GM23338 (cell line): ENCODE data around the gene AIG1. TPM values are rescaled to one million over a fixed set of nuclear protein-coding genes. Genes with fewer than 3 reads are reported as not detected.

Experiments used
- ATAC-seq: fragments of 200-7000 bp; cut with Tn5 transposase; 3 replicates; pipeline ENCODE4 v1.9.1; 2020
- DNase-seq: peaks from one replicate; pipeline ENCODE4 v3.0.0-alpha.2; 2015; ENCODE audit warnings: low spot score
- H2AFZ ChIP-seq: fragments of 200-600 bp; sonication (generic); 2 replicates; pipeline ENCODE4 v1.8.0; 2016; ENCODE audit warnings: antibody characterized with exemption, mild to moderate bottlenecking, moderate library complexity
- H3F3A ChIP-seq: fragments of 200-600 bp; sonication (generic); replicated peaks from 2 replicates; pipeline ENCODE4 v1.8.0; 2017; ENCODE audit warnings: antibody characterized with exemption, mixed run types, low read depth
- H3K27ac ChIP-seq: fragments of 200-600 bp; sonication (generic); 2 replicates; pipeline ENCODE4 v1.6.1; 2016; ENCODE audit warnings: low read depth
- H3K27me3 ChIP-seq: fragments of 200-600 bp; sonication (generic); 2 replicates; pipeline ENCODE4 v1.8.0; 2016; ENCODE audit warnings: mild to moderate bottlenecking, mixed run types, moderate library complexity; ENCODE audit not compliant: insufficient read depth
- H3K36me3 ChIP-seq: fragments of 200-600 bp; sonication (generic); 2 replicates; pipeline ENCODE4 v1.8.0; 2016; ENCODE audit warnings: mild to moderate bottlenecking; ENCODE audit not compliant: insufficient read depth
- H3K4me1 ChIP-seq: fragments of 200-600 bp; sonication (generic); 2 replicates; pipeline ENCODE4 v1.8.0; 2016; ENCODE audit warnings: mild to moderate bottlenecking, moderate library complexity; ENCODE audit not compliant: insufficient read depth
- H3K4me2 ChIP-seq: fragments of 200-600 bp; sonication (generic); 2 replicates; pipeline ENCODE4 v1.7.1; 2017; ENCODE audit warnings: mixed run types
- H3K4me3 ChIP-seq: fragments of 200-600 bp; sonication (generic); 2 replicates; pipeline ENCODE4 v1.6.1; 2016; ENCODE audit warnings: mixed run types
- H3K79me2 ChIP-seq: fragments of 200-600 bp; sonication (generic); replicated peaks from 2 replicates; pipeline ENCODE4 v1.8.0; 2017; ENCODE audit warnings: mild to moderate bottlenecking; ENCODE audit not compliant: insufficient read depth
- H3K9me2 ChIP-seq: fragments of 200-600 bp; sonication (generic); 2 replicates; pipeline ENCODE4 v1.8.0; 2017; ENCODE audit not compliant: insufficient read depth
- H4K20me1 ChIP-seq: fragments of 200-600 bp; sonication (generic); replicated peaks from 2 replicates; pipeline ENCODE4 v1.8.0; 2017; ENCODE audit warnings: mild to moderate bottlenecking; ENCODE audit not compliant: insufficient read depth
- H3K27ac Mint-ChIP-seq: 2 replicates; pipeline ENCODE4 v1.8.0; 2020; ENCODE audit warnings: inconsistent platforms, mild to moderate bottlenecking, moderate library complexity, mixed read lengths
- H3K27me3 Mint-ChIP-seq: 3 replicates; pipeline ENCODE4 v1.8.0; 2022; ENCODE audit warnings: low read depth, mild to moderate bottlenecking, moderate library complexity, mixed read lengths, inconsistent platforms; ENCODE audit not compliant: insufficient read depth, poor library complexity
- H3K36me3 Mint-ChIP-seq: 3 replicates; pipeline ENCODE4 v1.8.0; 2021; ENCODE audit warnings: low read depth, mild to moderate bottlenecking, inconsistent platforms, moderate library complexity, mixed read lengths
- H3K4me1 Mint-ChIP-seq: 3 replicates; pipeline ENCODE4 v1.8.0; 2020; ENCODE audit warnings: mild to moderate bottlenecking, inconsistent platforms, mixed read lengths
- H3K4me3 Mint-ChIP-seq: 3 replicates; pipeline ENCODE4 v1.8.0; 2021; ENCODE audit warnings: moderate library complexity, mild to moderate bottlenecking, inconsistent platforms, mixed read lengths
- H3K9me3 Mint-ChIP-seq: 3 replicates; pipeline ENCODE4 v1.8.0; 2020; ENCODE audit warnings: moderate library complexity, mild to moderate bottlenecking, inconsistent platforms, mixed read lengths
- CREB1 ChIP-seq: fragments of 250-450 bp; sonication (Bioruptor Pico); IDR thresholded peaks from 2 replicates; pipeline ENCODE4 v1.5.0; 2020; ENCODE audit warnings: low read depth, mild to moderate bottlenecking, moderate library complexity
- CTCF ChIP-seq, 2 experiments: fragments of 200-600 bp in 1 of 2; sonication (generic) in 1 of 2; conservative IDR thresholded peaks; 2 replicates each; pipeline versions ENCODE4 v1.5.1 to v1.6.1; 2016 to 2017; ENCODE audit warnings: antibody characterized with exemption in 2 of 2, low read depth in 2 of 2, mild to moderate bottlenecking in 2 of 2, moderate library complexity in 1 of 2
- ETS1 ChIP-seq: IDR thresholded peaks from 2 replicates; pipeline ENCODE4 v1.6.1; 2016; ENCODE audit warnings: antibody characterized with exemption
- EZH2 ChIP-seq: fragments of 200-600 bp; sonication (generic); IDR thresholded peaks from one replicate; pipeline ENCODE4 v1.8.0; 2017; ENCODE audit warnings: antibody characterized with exemption, mild to moderate bottlenecking, low read depth; ENCODE audit not compliant: unreplicated experiment
- EZH2phosphoT487 ChIP-seq: fragments of 200-600 bp; sonication (generic); IDR thresholded peaks from one replicate; pipeline ENCODE4 v1.8.1; 2018; ENCODE audit warnings: antibody characterized with exemption; ENCODE audit not compliant: unreplicated experiment
- JUNB ChIP-seq: IDR thresholded peaks from one replicate; pipeline ENCODE4 v1.6.1; 2016; ENCODE audit warnings: antibody characterized with exemption; ENCODE audit not compliant: unreplicated experiment
- NANOG ChIP-seq: IDR thresholded peaks from 2 replicates; pipeline ENCODE4 v1.6.1; 2016; ENCODE audit warnings: antibody characterized with exemption, borderline replicate concordance
- POLR2AphosphoS5 ChIP-seq: IDR thresholded peaks from 2 replicates; pipeline ENCODE4 v1.6.1; 2016; ENCODE audit warnings: antibody characterized with exemption, low read depth
- REST ChIP-seq: IDR thresholded peaks from one replicate; pipeline ENCODE4 v1.6.1; 2018; ENCODE audit warnings: antibody characterized with exemption; ENCODE audit not compliant: unreplicated experiment
- STAT1 ChIP-seq: IDR thresholded peaks from one replicate; pipeline ENCODE4 v1.6.1; 2016; ENCODE audit warnings: antibody characterized with exemption; ENCODE audit not compliant: unreplicated experiment
- ZNF114 ChIP-seq: fragments of 250-450 bp; sonication (Bioruptor Pico); IDR thresholded peaks from 2 replicates; pipeline ENCODE4 v1.5.0; 2020; ENCODE audit warnings: mild to moderate bottlenecking, moderate library complexity
- ZNF331 ChIP-seq: fragments of 250-450 bp; sonication (Bioruptor Pico); IDR thresholded peaks from 2 replicates; pipeline ENCODE4 v1.5.0; 2020; ENCODE audit warnings: low read depth, mild to moderate bottlenecking, moderate library complexity
- polyA plus RNA-seq: library from polyadenylated mRNA; unstranded; fragments of >200 nt; fragmentation: Nextera tagmentation; extraction: Ambion mirVana; gene quantifications from 2 replicates; pipeline ENCODE4 v1.2.1, GENCODE V29; 2016
- total RNA-seq: library from RNA; depleted of rRNA; stranded (reverse); fragments of >200 nt; shearing (Covaris generic); gene quantifications from 2 replicates; pipeline ENCODE4 v1.2.3, GENCODE V29; 2014

The AIG1 gene
- total and polyA plus RNA-seq, 2 experiments from 2014 or later = 65.2 to 88.4 TPM

GRCh38 chr6:143177706-143178105 is 117.0 kb downstream of the AIG1 start:
- Histone ChIP-seq H3K4me2 (no peak overlapping the region), H3K36me3 (0 out of 2 replicates have a peak, but pooled peaks cover 6% of the 10 kb centered on the region), H4K20me1 (no peaks in the 10 kb centered on the region), H3K9me2 (peaks cover 8% of the 10 kb centered on the region; the same call in 1 of the 2 replicates), H3F3A (no peaks in the 10 kb centered on the region), H3K27me3 (no peaks in the 10 kb centered on the region), H2AFZ (no peak overlapping the region), H3K4me1 (no peaks in the 10 kb centered on the region), H3K27ac (no peak overlapping the region), H3K79me2 (peaks cover 21% of the 10 kb centered on the region; the same call in 1 of the 2 replicates), H3K4me3 (no peak overlapping the region)
- no peak overlapping the region for H3K4me3 Mint-ChIP-seq
- peaks cover 40% of the 10 kb centered on the region for H3K36me3 Mint-ChIP-seq
- TF ChIP-seq ZNF331 (CRISPR knock-in tag) = no peak
- TF ChIP-seq JUNB = no peak
- TF ChIP-seq CREB1 (CRISPR knock-in tag) = no peak
- TF ChIP-seq ZNF114 (CRISPR knock-in tag) = no peak
- TF ChIP-seq POLR2AphosphoS5 = no peak
- TF ChIP-seq STAT1 = no peak
- peaks cover 7% of the 10 kb centered on the region; the same call in 2 of the 3 replicates for H3K4me1 Mint-ChIP-seq
- ATAC-seq (no peak), DNase-seq (no peak)
- no peak overlapping the region for H3K27ac Mint-ChIP-seq
- H3K9me3 Mint-ChIP-seq = peaks cover 18% of the 10 kb centered on the region
- H3K27me3 Mint-ChIP-seq = peaks cover under 1% of the 10 kb centered on the region

GRCh38 chr6:143179096-143179495 is 118.4 kb downstream of the AIG1 start:
- Mint-ChIP-seq H3K27ac (no peak overlapping the region), H3K27me3 (peaks cover 2% of the 10 kb centered on the region), H3K36me3 (peaks cover 28% of the 10 kb centered on the region), H3K9me3 (peaks cover 13% of the 10 kb centered on the region), H3K4me1 (peaks cover 7% of the 10 kb centered on the region; the same call in 2 of the 3 replicates), H3K4me3 (no peak overlapping the region)
- ATAC-seq = no peak
- H3K36me3 ChIP-seq = no peaks in the 10 kb centered on the region
- H3K9me2 ChIP-seq = peaks cover 8% of the 10 kb centered on the region; the same call in 1 of the 2 replicates
- H3K4me3 ChIP-seq = no peak overlapping the region
- no peak overlapping the region for H3K4me2 ChIP-seq
- DNase-seq = no peak
- H3K4me1 ChIP-seq = no peaks in the 10 kb centered on the region
- no peaks in the 10 kb centered on the region for H3F3A ChIP-seq
- H2AFZ ChIP-seq = no peak overlapping the region
- H3K27me3 ChIP-seq = no peaks in the 10 kb centered on the region
- H3K27ac ChIP-seq = no peak overlapping the region
- H4K20me1 ChIP-seq = no peaks in the 10 kb centered on the region
- H3K79me2 ChIP-seq = peaks cover 13% of the 10 kb centered on the region; the same call in 1 of the 2 replicates
- TF ChIP-seq REST (no peak), EZH2 (no peak), JUNB (no peak), NANOG (no peak), STAT1 (no peak), ETS1 (no peak), ZNF114 (CRISPR knock-in tag) (no peak), EZH2phosphoT487 (no peak), CTCF (conservative IDR thresholded peaks at IDR 0.05; ENCODE audit: low read depth in 2 of 2) (no peak)
